H1 (cell line): ENCODE results near the gene ANP32B. TPM values are rescaled to one million over a fixed set of nuclear protein-coding genes. Genes with fewer than 3 reads are reported as not detected.

ENCODE experiments used
- CTCF ChIA-PET: fragments of 300-600 bp; sonication (Branson Sonifier 250); formaldehyde crosslinking; loops from one replicate; lab custom pipeline; 2021; ENCODE audit not compliant: partially characterized antibody; lab: Charles Lee
- POLR2A ChIA-PET: fragments of 300-600 bp; sonication (Branson Sonifier 250); formaldehyde crosslinking; loops from one replicate; lab custom pipeline; 2021; ENCODE audit warnings: inconsistent platforms; ENCODE audit not compliant: partially characterized antibody; lab: Charles Lee
- DNase-seq, 2 experiments: peaks; one replicate each; pipeline versions ENCODE4 v3.0.0 to v3.0.0-alpha.2; 2010 to 2022; ENCODE audit warnings: low spot score in 2 of 2, low read depth in 1 of 2, mixed read lengths in 1 of 2
- FAIRE-seq: peaks from 2 replicates; lab custom pipeline; 2011; peaks lifted over from hg19 to GRCh38; lab: Jason Lieb, UNC
- H2AFZ ChIP-seq: 2 replicates; pipeline ENCODE4 v1.8.1; 2012; ENCODE audit warnings: low read length, inconsistent platforms
- H2AK5ac ChIP-seq: 2 replicates; pipeline ENCODE4 v1.6.1; 2013; ENCODE audit warnings: low read depth, low read length
- H2BK120ac ChIP-seq: replicated peaks from 2 replicates; pipeline ENCODE3; 2013; ENCODE audit warnings: low read depth, low read length, inconsistent platforms
- H2BK12ac ChIP-seq: 2 replicates; pipeline ENCODE4 v1.6.1; 2013; ENCODE audit warnings: low read depth, low read length
- H2BK15ac ChIP-seq: 2 replicates; pipeline ENCODE4 v1.6.1; 2013; ENCODE audit warnings: low read length
- H2BK20ac ChIP-seq: 2 replicates; pipeline ENCODE4 v1.6.1; 2013; ENCODE audit warnings: low read length
- H2BK5ac ChIP-seq: 2 replicates; pipeline ENCODE4 v1.6.1; 2013; ENCODE audit warnings: low read depth, low read length
- H3K14ac ChIP-seq: 2 replicates; pipeline ENCODE4 v1.6.1; 2013; ENCODE audit warnings: inconsistent platforms; ENCODE audit not compliant: insufficient read length
- H3K18ac ChIP-seq: 2 replicates; pipeline ENCODE4 v1.6.1; 2013; ENCODE audit warnings: low read length; ENCODE audit errors: extremely low read depth
- H3K23ac ChIP-seq: 2 replicates; pipeline ENCODE4 v1.6.1; 2013; ENCODE audit warnings: inconsistent platforms; ENCODE audit not compliant: insufficient read length
- H3K23me2 ChIP-seq: 2 replicates; pipeline ENCODE4 v1.6.1; 2013; ENCODE audit warnings: low read depth, low read length
- H3K27ac ChIP-seq: 2 replicates; pipeline ENCODE4 v1.6.1; 2011; ENCODE audit warnings: low read depth, low read length, inconsistent platforms
- H3K27me3 ChIP-seq, 4 experiments: replicated peaks in 1 of 4; 1 replicate in 1 of 4; 2 replicates in 3 of 4; pipeline versions ENCODE4 v1.6.1 to v1.8.1; 2011 to 2013; ENCODE audit warnings: low read length in 3 of 4, mild to moderate bottlenecking in 3 of 4, inconsistent platforms in 2 of 4, mixed read lengths in 2 of 4, moderate library complexity in 1 of 4; ENCODE audit not compliant: control insufficient read depth in 3 of 4, insufficient read depth in 3 of 4; ENCODE audit errors: extremely low read depth in 1 of 4
- H3K36me3 ChIP-seq, 4 experiments: 2 replicates each; pipeline versions ENCODE4 v1.6.1 to v1.8.1; 2011 to 2013; ENCODE audit warnings: mild to moderate bottlenecking in 4 of 4, low read length in 3 of 4, moderate library complexity in 2 of 4, control low read depth in 1 of 4, inconsistent platforms in 1 of 4; ENCODE audit not compliant: insufficient read depth in 4 of 4, control insufficient read depth in 2 of 4
- H3K4ac ChIP-seq: replicated peaks from 2 replicates; pipeline ENCODE3; 2013; ENCODE audit warnings: low read length, low read depth, mixed read lengths, inconsistent platforms; ENCODE audit not compliant: insufficient read length
- H3K4me1 ChIP-seq, 4 experiments: replicated peaks in 1 of 4; 1 replicate in 1 of 4; 2 replicates in 3 of 4; pipeline versions ENCODE4 v1.6.1 to v1.8.1; 2011 to 2013; ENCODE audit warnings: low read length in 3 of 4, inconsistent platforms in 2 of 4, mixed read lengths in 1 of 4; ENCODE audit not compliant: insufficient read depth in 4 of 4, control insufficient read depth in 3 of 4
- H3K4me2 ChIP-seq, 2 experiments: 2 replicates each; pipeline versions ENCODE4 v1.6.1 to v1.8.1; 2011 to 2013; ENCODE audit warnings: low read depth in 2 of 2, low read length in 2 of 2, control low read depth in 1 of 2, inconsistent platforms in 1 of 2, mild to moderate bottlenecking in 1 of 2; ENCODE audit not compliant: insufficient read depth in 1 of 2
- H3K4me3 ChIP-seq, 4 experiments: fragments of 200-600, 300-600 bp in 1 of 4; sonication (generic), shearing (Covaris generic), sonication (Bioruptor Twin) in 1 of 4; 2 replicates each; pipeline versions ENCODE4 v1.5.1 to v1.8.1; 2011 to 2016; ENCODE audit warnings: low read length in 4 of 4, low read depth in 3 of 4, control low read depth in 2 of 4, inconsistent platforms in 2 of 4, mild to moderate bottlenecking in 2 of 4, mixed read lengths in 1 of 4, moderate library complexity in 1 of 4; ENCODE audit not compliant: insufficient read depth in 2 of 4; ENCODE audit errors: extremely low read depth in 1 of 4
- H3K56ac ChIP-seq: replicated peaks from 2 replicates; pipeline ENCODE3; 2013; ENCODE audit warnings: low read depth, mild to moderate bottlenecking, mixed read lengths, low read length, inconsistent platforms; ENCODE audit not compliant: insufficient read length
- H3K79me1 ChIP-seq: 2 replicates; pipeline ENCODE4 v1.6.1; 2013; ENCODE audit warnings: low read depth, low read length, control low read depth
- H3K79me2 ChIP-seq, 2 experiments: 2 replicates each; pipeline versions ENCODE4 v1.6.1 to v1.8.1; 2012 to 2013; ENCODE audit warnings: low read length in 2 of 2, mild to moderate bottlenecking in 2 of 2, inconsistent platforms in 1 of 2; ENCODE audit not compliant: insufficient read depth in 2 of 2, control insufficient read depth in 1 of 2
- H3K9ac ChIP-seq, 4 experiments: replicated peaks in 1 of 4; 1 replicate in 1 of 4; 2 replicates in 3 of 4; pipeline versions ENCODE4 v1.6.1 to v1.8.1; 2011 to 2013; ENCODE audit warnings: low read depth in 3 of 4, low read length in 3 of 4, control low read depth in 2 of 4, mild to moderate bottlenecking in 2 of 4, moderate library complexity in 2 of 4, inconsistent platforms in 1 of 4; ENCODE audit errors: extremely low read depth in 1 of 4
- H3K9me3 ChIP-seq, 2 experiments: 2 replicates each; pipeline versions ENCODE4 v1.6.1 to v1.8.1; 2012 to 2013; ENCODE audit warnings: mild to moderate bottlenecking in 2 of 2, moderate library complexity in 2 of 2, control low read depth in 1 of 2, inconsistent platforms in 1 of 2, low read depth in 1 of 2, low read length in 1 of 2, mixed read lengths in 1 of 2; ENCODE audit not compliant: insufficient read depth in 2 of 2
- H4K20me1 ChIP-seq, 2 experiments: replicated peaks in 1 of 2; 2 replicates each; pipeline versions ENCODE3 to v1.8.1; 2011 to 2013; ENCODE audit warnings: inconsistent platforms in 2 of 2, low read length in 2 of 2, mild to moderate bottlenecking in 1 of 2; ENCODE audit not compliant: insufficient read depth in 2 of 2, control insufficient read depth in 1 of 2
- H4K5ac ChIP-seq: 2 replicates; pipeline ENCODE4 v1.6.1; 2013; ENCODE audit warnings: low read length, low read depth, mixed read lengths, inconsistent platforms; ENCODE audit not compliant: insufficient read length
- H4K8ac ChIP-seq: 2 replicates; pipeline ENCODE4 v1.8.0; 2013; ENCODE audit warnings: mild to moderate bottlenecking, moderate library complexity, low read length, inconsistent platforms; ENCODE audit not compliant: insufficient read depth; ENCODE audit errors: extremely low read depth
- H4K91ac ChIP-seq: replicated peaks from 2 replicates; pipeline ENCODE3; 2013; ENCODE audit warnings: low read length, mixed read lengths, inconsistent platforms; ENCODE audit not compliant: insufficient read length
- ASH2L ChIP-seq: fragments of 200-600, 300-600 bp; sonication (generic); IDR thresholded peaks from one replicate; pipeline ENCODE4 v1.7.1; 2017; ENCODE audit warnings: low read length
- CEBPB ChIP-seq: IDR thresholded peaks from 2 replicates; pipeline ENCODE4 v1.6.1; 2012; ENCODE audit warnings: low read depth, low read length
- CHD1 ChIP-seq: IDR thresholded peaks from 2 replicates; pipeline ENCODE4 v1.6.1; 2012; ENCODE audit warnings: low read depth, low read length, improper control_type of control experiment
- EP300 ChIP-seq, 2 experiments: IDR thresholded peaks; 1 replicate in 1 of 2; 2 replicates in 1 of 2; pipeline ENCODE4 v1.6.1; 2011 to 2012; ENCODE audit warnings: low read depth in 2 of 2, low read length in 2 of 2, mild to moderate bottlenecking in 2 of 2, borderline replicate concordance in 1 of 2, inconsistent platforms in 1 of 2, moderate library complexity in 1 of 2
- FOSL1 ChIP-seq: IDR thresholded peaks from 2 replicates; pipeline ENCODE4 v1.6.1; 2011; ENCODE audit warnings: mild to moderate bottlenecking, low read depth, low read length, moderate library complexity; ENCODE audit not compliant: insufficient read depth
- KDM5A ChIP-seq: fragments of 200-600 bp; IDR thresholded peaks from 2 replicates; pipeline ENCODE4 v1.7.1; 2012; ENCODE audit warnings: mild to moderate bottlenecking, low read length, inconsistent platforms, mixed read lengths
- NRF1 ChIP-seq: IDR thresholded peaks from 2 replicates; pipeline ENCODE4 v1.6.1; 2011; ENCODE audit warnings: mild to moderate bottlenecking, low read depth, low read length, improper control_type of control experiment
- POLR2AphosphoS5 ChIP-seq: IDR thresholded peaks from 2 replicates; pipeline ENCODE4 v1.6.1; 2011; ENCODE audit warnings: low read depth, low read length
- RFX5 ChIP-seq: IDR thresholded peaks from 2 replicates; pipeline ENCODE4 v1.6.1; 2011; ENCODE audit warnings: low read depth, low read length, improper control_type of control experiment, borderline replicate concordance
- SAP30 ChIP-seq: fragments of 300-600 bp; sonication (generic); IDR thresholded peaks from 2 replicates; pipeline ENCODE4 v1.7.1; 2012; ENCODE audit warnings: low read length, moderate library complexity, mild to moderate bottlenecking, inconsistent platforms; ENCODE audit not compliant: insufficient read depth, insufficient replicate concordance
- SRF ChIP-seq: IDR thresholded peaks from 2 replicates; pipeline ENCODE4 v1.6.1; 2011; ENCODE audit warnings: mild to moderate bottlenecking, low read depth, low read length, moderate library complexity
- YY1 ChIP-seq: IDR thresholded peaks from 2 replicates; pipeline ENCODE4 v1.6.1; 2011; ENCODE audit warnings: low read depth, mild to moderate bottlenecking, low read length
- ZNF274 ChIP-seq: IDR thresholded peaks from 2 replicates; pipeline ENCODE4 v1.7.0; 2012; ENCODE audit warnings: low read length, borderline replicate concordance; ENCODE audit errors: extremely low read depth
- WGBS, 2 experiments: shearing (Covaris generic) in 1 of 2; methylation state at CpG; one replicate each; pipeline versions ENCODE4 v1.1.6 to v1.1.7; 2013 to 2015; ENCODE audit warnings: low lambda C conversion rate in 2 of 2, mixed read lengths in 2 of 2, inconsistent platforms in 1 of 2, low coverage in 1 of 2, missing lambda C conversion rate in 1 of 2; ENCODE audit not compliant: insufficient replicate concordance in 2 of 2, insufficient coverage in 1 of 2, insufficient read length in 1 of 2; ENCODE audit errors: extremely low coverage in 1 of 2, missing lambda C conversion rate in 1 of 2; 5-methylcytosine and 5-hydroxymethylcytosine counted together
- polyA plus RNA-seq, 7 experiments: library from polyadenylated mRNA; depleted of rRNA in 3 of 7; stranded (reverse) in 5 of 7; unstranded in 2 of 7; fragments of >200 nt in 5 of 7; fragments of 200-250 nt in 2 of 7; gene quantifications; 1 replicate in 5 of 7; 2 replicates in 1 of 7; 4 replicates in 1 of 7; pipeline versions ENCODE4 v1.2.1 to v1.2.3, GENCODE V29; 2011 to 2013; ENCODE audit warnings: missing spikeins in 2 of 7, mixed read lengths in 2 of 7
- total RNA-seq: library from RNA; stranded (reverse); fragmentation: NEBNext Ultra II Directional; extraction: Animal tissue kit (Norgen Biotek cat#: 25700); gene quantifications from 2 replicates; pipeline ENCODE4 v1.2.1, GENCODE V29; 2021
- TF ChIP-seq, protein P1 (sequence below): IDR thresholded peaks from 2 replicates; pipeline ENCODE4 v1.6.1; 2011; ENCODE audit warnings: low read depth, mild to moderate bottlenecking, low read length; ENCODE audit not compliant: insufficient read depth
- TF ChIP-seq, protein P2 (sequence below): IDR thresholded peaks from 2 replicates; pipeline ENCODE4 v1.6.1; 2012; ENCODE audit warnings: inconsistent platforms

ANP32B gene
- total and polyA plus RNA-seq, 2 of the 8 experiments (the other 6 are each of a cell fraction or from before 2014, with no cell fraction given), result 7.6 to 88.1 TPM

DNA sequence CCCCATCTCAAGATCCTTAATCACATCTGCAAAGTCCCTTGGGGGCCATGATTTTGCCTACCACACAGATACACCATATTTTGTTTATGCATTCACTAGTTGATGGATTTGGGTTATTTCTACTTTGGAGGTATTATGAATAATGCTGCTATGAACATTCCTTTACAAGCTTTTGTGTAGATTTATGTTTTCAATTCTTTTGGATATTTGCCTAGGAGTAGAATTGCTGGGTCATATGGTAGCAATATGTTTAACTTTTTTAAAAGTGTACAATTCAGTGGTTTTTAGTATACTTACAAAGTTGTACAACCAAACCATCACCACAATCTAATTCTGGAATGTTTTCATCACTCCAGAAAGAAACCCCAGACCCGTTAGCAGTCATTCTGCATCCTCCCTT lies 7.8 kb upstream of the ANP32B start:
- CTCF ChIA-PET, result no interaction called here
- peaks cover 23 to 68% (median 36%) of the 10 kb centered on the region in 4 experiments for H3K27me3 ChIP-seq
- POLR2A ChIA-PET, result no interaction called here
- TF ChIP-seq KDM5A, result no peak
- TF ChIP-seq FOSL1, result no peak
- TF ChIP-seq CEBPB, result no peak
- TF ChIP-seq EP300 (IDR thresholded peaks at IDR 0.05; ENCODE audit: borderline replicate concordance in 1 of 2, low read depth in 2 of 2, low read length in 2 of 2), result no peak
- no peak for TF ChIP-seq SRF
- TF ChIP-seq, protein P1, sequence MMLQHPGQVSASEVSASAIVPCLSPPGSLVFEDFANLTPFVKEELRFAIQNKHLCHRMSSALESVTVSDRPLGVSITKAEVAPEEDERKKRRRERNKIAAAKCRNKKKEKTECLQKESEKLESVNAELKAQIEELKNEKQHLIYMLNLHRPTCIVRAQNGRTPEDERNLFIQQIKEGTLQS, result no peak
- no peak for TF ChIP-seq ASH2L
- no peak for TF ChIP-seq POLR2AphosphoS5
- TF ChIP-seq YY1, result no peak
- TF ChIP-seq ZNF274, result no peak
- TF ChIP-seq, protein P2, sequence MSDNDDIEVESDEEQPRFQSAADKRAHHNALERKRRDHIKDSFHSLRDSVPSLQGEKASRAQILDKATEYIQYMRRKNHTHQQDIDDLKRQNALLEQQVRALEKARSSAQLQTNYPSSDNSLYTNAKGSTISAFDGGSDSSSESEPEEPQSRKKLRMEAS, result no peak
- no peak for TF ChIP-seq CHD1
- TF ChIP-seq NRF1, result no peak
- no peak for TF ChIP-seq RFX5
- TF ChIP-seq SAP30, result no peak

More for the DNA sequence above, 7.8 kb upstream of the ANP32B start:
- no peak overlapping the region for H3K18ac ChIP-seq
- H3K9me3 ChIP-seq, result no peaks in the 10 kb centered on the region
- no peaks in the 10 kb centered on the region for H3K79me2 ChIP-seq
- H4K91ac ChIP-seq, result no peak overlapping the region
- H3K56ac ChIP-seq, result no peak overlapping the region
- FAIRE-seq (no peak), DNase-seq (no peak)
- no peaks in the 10 kb centered on the region for H3K79me1 ChIP-seq
- no peak overlapping the region for H3K4me3 ChIP-seq
- no peak overlapping the region for H2BK5ac ChIP-seq
- H2AFZ ChIP-seq, result no peak overlapping the region
- 86% methylated on average over 1 of the region's 1 CpG; no CpG with 5 or more reads in 1 of the 2 experiments for WGBS, 2 experiments
- no peak overlapping the region for H3K14ac ChIP-seq
- no peaks in the 10 kb centered on the region for H3K4me1 ChIP-seq
- H2BK20ac ChIP-seq, result no peak overlapping the region
- H4K20me1 ChIP-seq, result peaks cover 0 to 6% of the 10 kb centered on the region in 2 experiments
- H2BK15ac ChIP-seq, result no peak overlapping the region
- H3K36me3 ChIP-seq, result no peaks in the 10 kb centered on the region
- no peak overlapping the region for H3K23ac ChIP-seq
- H3K4ac ChIP-seq, result no peak overlapping the region
- H2BK120ac ChIP-seq, result no peak overlapping the region
- H2BK12ac ChIP-seq, result no peak overlapping the region
- H4K5ac ChIP-seq, result no peak overlapping the region
- no peak overlapping the region for H2AK5ac ChIP-seq
- H3K27ac ChIP-seq, result no peak overlapping the region
- no peak overlapping the region for H4K8ac ChIP-seq
- H3K4me2 ChIP-seq, result no peak overlapping the region
- no peak overlapping the region for H3K9ac ChIP-seq
- no peaks in the 10 kb centered on the region; the same call in 1 of the 2 replicates for H3K23me2 ChIP-seq
